HepG2 (cell line): Measurements from ENCODE around the gene NRSN2. TPM values are rescaled to one million over a fixed set of nuclear protein-coding genes. Genes with fewer than 3 reads are reported as not detected.

Experiments
- PPARG ChIP-seq: conservative IDR thresholded peaks from 2 replicates; pipeline ENCODE4 v1.6.1; 2016; ENCODE audit warnings: missing biosample characterization, missing genetic modification reagents
- SNAPC2 ChIP-seq: sonication (generic); formaldehyde crosslinking; IDR thresholded peaks from 2 replicates; pipeline ENCODE4 v1.8.1; 2022; ENCODE audit warnings: mild to moderate bottlenecking, missing genetic modification reagents
- U2AF1 ChIP-seq: fragments of 200-400 bp; formaldehyde crosslinking; optimal IDR thresholded peaks from 2 replicates; pipeline ENCODE3; 2017; ENCODE audit warnings: mild to moderate bottlenecking, low read depth, low read length
- USF2 ChIP-seq, 2 experiments: sonication (generic) in 1 of 2; formaldehyde crosslinking in 1 of 2; IDR thresholded peaks; 2 replicates each; pipeline versions ENCODE4 v1.5.1 to v1.6.1; 2011 to 2020; ENCODE audit warnings: borderline replicate concordance in 1 of 2, low read depth in 1 of 2, low read length in 1 of 2, mild to moderate bottlenecking in 1 of 2, missing genetic modification reagents in 1 of 2, moderate library complexity in 1 of 2
- ZBTB39 ChIP-seq: sonication (generic); formaldehyde crosslinking; IDR thresholded peaks from 2 replicates; pipeline ENCODE4 v1.5.0; 2020; ENCODE audit warnings: missing genetic modification reagents
- ZNF407 ChIP-seq: sonication (generic); formaldehyde crosslinking; IDR thresholded peaks from one replicate; pipeline ENCODE4 v1.5.1; 2020; ENCODE audit warnings: mild to moderate bottlenecking, missing genetic modification reagents; ENCODE audit errors: not compliant biosample characterization
- ZNF770 ChIP-seq: sonication (generic); formaldehyde crosslinking; IDR thresholded peaks from 2 replicates; pipeline ENCODE4 v1.5.0; 2020; ENCODE audit warnings: mild to moderate bottlenecking, missing genetic modification reagents
- ZSCAN29 ChIP-seq: sonication (generic); formaldehyde crosslinking; conservative IDR thresholded peaks from 2 replicates; pipeline ENCODE4 v1.4.0; 2020; ENCODE audit warnings: mild to moderate bottlenecking, missing genetic modification reagents
- ZSCAN9 ChIP-seq: IDR thresholded peaks from 2 replicates; pipeline ENCODE4 v1.6.1; 2016; ENCODE audit warnings: borderline replicate concordance
- polyA plus RNA-seq, 8 experiments: library from polyadenylated mRNA; depleted of rRNA in 3 of 8; stranded (reverse) in 7 of 8; unstranded in 1 of 8; fragments of >200 nt; fragmentation: Illumina TruSeq in 4 of 8; extraction: Trizol in 4 of 8; gene quantifications; 2 replicates each; pipeline versions ENCODE4 v1.2.1 to v1.2.3, GENCODE V29; 2011 to 2016; ENCODE audit warnings: low read depth in 4 of 8, missing spikeins in 1 of 8, mixed read lengths in 1 of 8; ENCODE audit not compliant: insufficient read depth in 1 of 8
- total RNA-seq, 5 experiments: library from RNA; depleted of rRNA; stranded (reverse); fragments of >200 nt; fragmentation: Illumina TruSeq; extraction: Trizol; gene quantifications; 2 replicates each; pipeline ENCODE4 v1.2.3, GENCODE V29; 2016; ENCODE audit warnings: low read depth in 1 of 5

Gene NRSN2
- total and polyA plus RNA-seq, 2 of the 13 experiments (the other 11 are each of a cell fraction or from before 2014, with no cell fraction given): 32.3 to 49.4 TPM

- TF ChIP-seq ZBTB39 (CRISPR knock-in tag) (0 out of 2 replicates have a peak, but pooled peaks have one; percentile 28), PPARG (CRISPR knock-in tag) (0 out of 2 replicates have a peak, but pooled peaks have one; percentile 26), ZNF407 (peak; percentile 95), USF2 (IDR thresholded peaks at IDR 0.05; ENCODE audit: low read depth, low read length) (no peak), USF2 (CRISPR knock-in tag; IDR thresholded peaks at IDR 0.05; ENCODE audit: borderline replicate concordance) (no peak; the same call in 1 of the 2 replicates), ZSCAN9 (CRISPR knock-in tag) (peak; percentile 87; the same call in 1 of the 2 replicates), ZSCAN29 (CRISPR knock-in tag) (peak; percentile 87; the same call in 1 of the 2 replicates), ZNF770 (CRISPR knock-in tag) (0 out of 2 replicates have a peak, but pooled peaks have one; percentile 5), SNAPC2 (CRISPR knock-in tag) (peak; percentile 58; the same call in 1 of the 2 replicates), U2AF1 (no peak)
Observed at GRCh38 chr20:297925-298775, 48.8 kb upstream of the NRSN2 start (continued).
